ENCODE results near the gene SLIT3. TPM values are rescaled to one million over a fixed set of nuclear protein-coding genes. Genes with fewer than 3 reads are reported as not detected.

SLIT3 gene
- total RNA-seq, 4 donors from 2014 or later, result 0.72 to 37.4 (median 5.3) TPM

DNA sequence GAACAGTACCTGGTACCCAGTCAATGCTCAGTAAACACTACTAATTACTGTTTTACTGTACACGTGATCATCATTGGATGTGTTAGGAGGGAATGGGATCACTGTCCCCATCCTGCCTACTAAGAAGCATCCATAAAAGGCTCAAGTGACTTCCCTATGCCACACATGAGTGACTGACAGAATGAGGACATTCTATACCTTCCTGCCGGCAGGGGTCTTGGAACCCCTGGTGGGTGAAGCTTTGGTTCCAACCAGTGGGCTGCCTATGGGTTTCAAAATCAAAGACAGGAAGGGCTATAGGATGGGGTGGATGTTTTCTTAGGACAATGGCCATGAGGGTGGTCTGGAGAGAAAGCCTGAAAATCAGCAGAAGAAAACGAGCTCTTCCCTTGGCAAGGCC lies 512.2 kb downstream of the SLIT3 start:
- Histone ChIP-seq H3K4me1 (peaks cover 0 to 4% (median 0%) of the 10 kb centered on the region in 3 donors), H3K4me3 (no peak overlapping the region), H3K27me3 (peaks cover 0 to 71% (median 0%) of the 10 kb centered on the region in 4 donors), H3K36me3 (no peaks in the 10 kb centered on the region), H3K27ac (no peak overlapping the region), H3K9me3 (no peaks in the 10 kb centered on the region)
- intact Hi-C loops (cut with DNase I), result no loop called here
- DNase-seq, result no peak
- 70 to 92% methylated on average over 2 of the region's 3 CpGs for WGBS, 2 donors
- TF ChIP-seq POLR2A (IDR thresholded peaks at IDR 0.05), result no peak
- TF ChIP-seq, protein P1, sequence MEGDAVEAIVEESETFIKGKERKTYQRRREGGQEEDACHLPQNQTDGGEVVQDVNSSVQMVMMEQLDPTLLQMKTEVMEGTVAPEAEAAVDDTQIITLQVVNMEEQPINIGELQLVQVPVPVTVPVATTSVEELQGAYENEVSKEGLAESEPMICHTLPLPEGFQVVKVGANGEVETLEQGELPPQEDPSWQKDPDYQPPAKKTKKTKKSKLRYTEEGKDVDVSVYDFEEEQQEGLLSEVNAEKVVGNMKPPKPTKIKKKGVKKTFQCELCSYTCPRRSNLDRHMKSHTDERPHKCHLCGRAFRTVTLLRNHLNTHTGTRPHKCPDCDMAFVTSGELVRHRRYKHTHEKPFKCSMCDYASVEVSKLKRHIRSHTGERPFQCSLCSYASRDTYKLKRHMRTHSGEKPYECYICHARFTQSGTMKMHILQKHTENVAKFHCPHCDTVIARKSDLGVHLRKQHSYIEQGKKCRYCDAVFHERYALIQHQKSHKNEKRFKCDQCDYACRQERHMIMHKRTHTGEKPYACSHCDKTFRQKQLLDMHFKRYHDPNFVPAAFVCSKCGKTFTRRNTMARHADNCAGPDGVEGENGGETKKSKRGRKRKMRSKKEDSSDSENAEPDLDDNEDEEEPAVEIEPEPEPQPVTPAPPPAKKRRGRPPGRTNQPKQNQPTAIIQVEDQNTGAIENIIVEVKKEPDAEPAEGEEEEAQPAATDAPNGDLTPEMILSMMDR (IDR thresholded peaks at IDR 0.05), result no peak

DNA sequence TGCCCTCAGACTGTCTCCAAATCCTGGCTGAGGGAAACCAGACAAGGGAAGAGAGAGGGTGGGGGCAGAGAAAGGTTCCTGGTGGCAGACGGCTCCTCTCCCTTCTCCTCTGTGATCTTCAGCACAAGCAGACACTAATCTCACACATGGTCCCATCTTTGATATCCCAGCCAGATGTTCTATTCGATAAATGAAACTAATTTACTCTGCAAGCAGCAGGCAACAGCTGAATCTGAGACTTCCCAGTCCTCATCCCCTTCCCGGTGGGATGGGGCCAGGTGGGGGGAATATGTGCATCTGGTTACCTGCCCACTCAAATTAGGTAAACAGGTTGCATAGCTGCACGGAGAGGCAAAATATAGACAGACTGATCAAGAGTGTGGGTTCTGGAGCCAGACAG lies 512.8 kb downstream of the SLIT3 start:
- Histone ChIP-seq H3K9me3 (no peaks in the 10 kb centered on the region), H3K27ac (no peak overlapping the region), H3K27me3 (peaks cover 0 to 70% (median 0%) of the 10 kb centered on the region in 4 donors), H3K4me1 (no peaks in the 10 kb centered on the region), H3K4me3 (no peak overlapping the region), H3K36me3 (peaks cover 0 to 3% (median 0%) of the 10 kb centered on the region in 3 donors)
- no peak for DNase-seq
- TF ChIP-seq, protein P1 (IDR thresholded peaks at IDR 0.05), result no peak
- TF ChIP-seq POLR2A (IDR thresholded peaks at IDR 0.05), result no peak
- 77 to 82% methylated on average over 4 of the region's 4 CpGs for WGBS, 2 donors
- intact Hi-C loops (cut with DNase I), result no loop called here

DNA sequence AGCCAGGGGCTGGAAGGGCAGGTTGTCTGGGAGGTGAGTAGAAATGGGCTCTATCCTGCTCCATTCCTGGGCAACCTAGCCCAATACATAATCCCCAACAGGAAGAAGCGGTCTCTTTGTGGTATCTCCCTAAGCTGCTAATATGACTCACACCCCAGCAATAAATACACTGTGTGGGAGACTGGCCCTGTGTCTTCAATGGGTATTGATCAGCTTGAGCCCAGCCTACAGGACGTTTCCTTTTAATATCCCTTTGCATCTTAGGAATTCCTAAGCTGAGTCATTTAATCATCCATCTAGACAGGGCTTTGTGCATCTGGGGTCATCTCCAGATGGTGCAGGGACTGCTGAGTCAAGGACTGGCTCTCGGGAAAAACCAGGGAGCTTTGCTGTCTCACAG lies 514.8 kb downstream of the SLIT3 start:
- Histone ChIP-seq H3K4me1 (no peaks in the 10 kb centered on the region), H3K9me3 (no peaks in the 10 kb centered on the region), H3K27ac (no peak overlapping the region), H3K4me3 (no peak overlapping the region), H3K27me3 (peaks cover 0 to 67% (median 0%) of the 10 kb centered on the region in 4 donors), H3K36me3 (peaks cover 0 to 4% (median 0%) of the 10 kb centered on the region in 3 donors)
- 40 to 50% methylated on average over 3 of the region's 3 CpGs for WGBS, 2 donors
- intact Hi-C loops (cut with DNase I), result no loop called here
- no peak for DNase-seq
- no peak for TF ChIP-seq POLR2A (IDR thresholded peaks at IDR 0.05)
- TF ChIP-seq, protein P1 (IDR thresholded peaks at IDR 0.05), result no peak

DNA sequence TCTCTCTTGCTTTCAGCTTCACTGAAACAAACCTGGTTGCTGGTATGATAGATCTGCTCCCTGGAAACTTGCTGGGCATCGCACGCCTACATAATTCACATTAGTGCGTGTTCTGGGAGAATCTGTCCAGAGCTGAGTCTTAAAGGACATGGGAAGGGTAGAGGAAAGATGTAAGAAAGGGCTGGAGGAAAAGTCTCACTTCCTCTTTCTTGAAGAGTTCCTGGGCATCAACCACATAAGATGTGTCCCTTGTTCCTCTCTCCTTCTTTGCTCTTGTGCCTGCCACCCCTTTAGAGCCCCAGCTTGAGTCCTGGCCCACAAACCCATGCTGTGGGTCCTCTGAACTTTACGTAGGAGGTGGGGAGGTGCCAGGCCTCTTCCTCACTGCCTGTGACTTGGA lies 516.5 kb downstream of the SLIT3 start:
- Histone ChIP-seq H3K36me3 (peaks cover 0 to 4% (median 0%) of the 10 kb centered on the region in 3 donors), H3K27me3 (peaks cover 0 to 73% (median 0%) of the 10 kb centered on the region in 4 donors), H3K27ac (no peak overlapping the region), H3K9me3 (no peaks in the 10 kb centered on the region), H3K4me3 (no peak overlapping the region), H3K4me1 (no peaks in the 10 kb centered on the region)
- TF ChIP-seq, protein P1 (IDR thresholded peaks at IDR 0.05), result no peak
- TF ChIP-seq POLR2A (IDR thresholded peaks at IDR 0.05), result no peak
- intact Hi-C loops (cut with DNase I), result no loop called here
- WGBS, 2 donors, result 89 to 97% methylated on average over 3 of the region's 4 CpGs
- no peak for DNase-seq

DNA sequence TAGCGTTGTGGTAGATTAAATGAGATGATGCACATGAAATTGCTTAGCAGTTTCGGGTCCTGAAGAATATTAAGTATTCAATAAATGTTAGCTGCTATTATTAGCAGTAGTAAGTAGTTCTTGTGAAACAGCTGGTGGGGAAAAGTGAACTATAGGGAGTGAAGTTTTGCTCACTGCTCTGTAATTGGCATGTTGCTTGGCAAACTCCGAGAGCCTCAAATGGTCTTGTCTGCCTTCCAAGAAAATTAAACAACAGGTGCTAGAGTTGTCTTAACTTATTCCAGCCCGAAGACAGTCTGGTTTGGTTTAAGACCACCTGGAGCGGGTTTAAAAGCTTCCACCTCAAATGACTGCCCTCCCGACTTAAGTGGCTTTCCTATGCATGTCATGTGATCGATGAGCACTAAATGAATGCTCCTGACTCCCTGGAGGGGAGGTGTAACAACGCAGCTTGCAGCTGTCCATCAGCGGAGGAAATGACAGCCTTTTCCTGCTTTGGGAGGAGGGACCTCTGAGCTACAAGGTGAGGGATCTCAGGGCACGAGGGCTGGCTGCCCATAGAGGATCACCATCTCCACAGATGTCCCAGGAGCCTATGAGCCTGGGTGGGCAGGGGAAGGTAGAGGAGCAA lies 518.9 kb downstream of the SLIT3 start:
- no peak for TF ChIP-seq POLR2A (IDR thresholded peaks at IDR 0.05)
- TF ChIP-seq, protein P1 (IDR thresholded peaks at IDR 0.05), result no peak
- H3K4me1 ChIP-seq, result no peaks in the 10 kb centered on the region
- H3K4me3 ChIP-seq, result no peak overlapping the region
- peaks cover 0 to 4% (median 0%) of the 10 kb centered on the region in 3 donors for H3K36me3 ChIP-seq
- no peaks in the 10 kb centered on the region for H3K9me3 ChIP-seq
- no peak for DNase-seq
- H3K27me3 ChIP-seq, result peaks cover 0 to 62% (median 0%) of the 10 kb centered on the region in 4 donors
- H3K27ac ChIP-seq, result no peak overlapping the region
- intact Hi-C loops (cut with DNase I), result no loop called here
- WGBS, 2 donors, result 71% methylated on average over 5 to 8 of the region's 10 CpGs
